Kidney capillary endothelial cell (primary cell): Measurements from ENCODE around the gene PHF21B.

Experiments
- DNase-seq: peaks from one replicate; pipeline ENCODE4 v3.0.0-alpha.2; 2018; ENCODE audit warnings: low spot score

The PHF21B gene

DNA sequence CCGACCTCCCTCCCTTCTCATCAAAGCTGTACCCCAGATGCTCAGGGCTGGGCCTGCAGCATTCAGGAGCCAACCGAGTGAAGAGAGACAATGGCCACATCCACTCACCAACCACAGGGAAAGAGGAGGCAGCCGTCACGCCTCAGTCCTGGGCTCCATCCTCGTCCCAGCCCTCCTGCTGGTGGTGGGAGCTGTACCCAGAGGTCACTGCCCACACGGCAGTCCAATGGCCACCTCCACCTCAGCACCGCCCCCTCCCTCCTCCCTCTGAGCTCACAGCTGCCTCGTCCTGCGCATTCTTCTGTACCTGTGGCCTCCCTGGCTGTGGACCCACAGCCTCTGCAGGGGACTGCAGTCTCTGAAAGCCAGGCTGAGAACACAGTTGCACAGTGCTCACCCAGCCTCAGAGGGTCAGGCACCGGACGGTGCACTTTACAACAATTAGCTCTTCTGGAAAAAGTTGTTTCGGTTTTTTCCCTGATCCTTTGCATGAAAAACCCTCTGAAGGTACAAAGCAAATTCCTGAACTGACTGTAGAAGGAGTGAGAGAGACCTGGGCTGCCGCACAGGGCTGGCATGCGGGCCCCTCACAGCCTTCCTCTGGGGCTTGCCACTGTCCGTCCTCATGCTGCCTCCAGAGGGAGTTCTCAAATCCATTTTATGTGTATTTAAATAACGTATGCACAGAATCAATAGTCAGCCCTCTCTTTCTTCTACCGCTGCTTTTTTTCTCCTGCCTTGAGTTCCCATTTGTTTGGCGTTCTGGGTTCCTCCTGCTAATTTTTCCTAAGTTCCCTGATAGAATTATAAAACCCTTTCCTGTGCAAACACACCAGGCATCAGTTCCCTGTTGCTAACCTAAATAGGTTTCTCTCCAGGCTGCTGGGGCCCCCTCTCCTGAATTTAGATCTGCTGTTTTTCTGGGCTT, 52.7 kb downstream of the PHF21B start:
- DNase-seq = no peak

GRCh38 chr22:44955102-44955501, 54.7 kb downstream of the PHF21B start:
- DNase-seq = no peak

DNA sequence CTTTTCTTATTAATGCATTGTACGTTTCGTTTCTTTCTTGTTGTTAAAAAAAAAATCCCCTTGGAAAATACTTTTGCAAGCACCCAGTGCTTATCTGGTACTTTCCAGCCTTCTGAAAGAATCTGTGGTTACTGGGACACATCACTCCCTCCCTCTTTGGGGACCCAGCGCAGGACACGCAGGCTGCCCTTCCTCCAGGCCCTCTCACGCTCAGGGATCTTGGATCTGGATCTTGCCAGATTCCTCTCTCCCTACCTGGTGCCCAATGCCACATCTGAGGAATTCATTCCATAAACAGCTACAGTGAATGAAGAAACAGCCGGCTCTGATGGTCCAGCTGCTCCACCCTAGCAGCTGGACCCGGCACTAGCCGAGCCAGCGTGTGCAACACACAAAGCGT, 55.7 kb downstream of the PHF21B start:
- no peak for DNase-seq

- DNase-seq = no peak
Observed at GRCh38 chr22:44952863-44953746, 56.7 kb downstream of the PHF21B start.

GRCh38 chr22:44951510-44951816, 58.3 kb downstream of the PHF21B start:
- DNase-seq = no peak

GRCh38 chr22:44950806-44951509, 58.8 kb downstream of the PHF21B start:
- no peak for DNase-seq

GRCh38 chr22:44947846-44948245, 62.0 kb downstream of the PHF21B start:
- no peak for DNase-seq

- DNase-seq = no peak
Observed at GRCh38 chr22:44947049-44947448, 62.8 kb downstream of the PHF21B start.

DNA sequence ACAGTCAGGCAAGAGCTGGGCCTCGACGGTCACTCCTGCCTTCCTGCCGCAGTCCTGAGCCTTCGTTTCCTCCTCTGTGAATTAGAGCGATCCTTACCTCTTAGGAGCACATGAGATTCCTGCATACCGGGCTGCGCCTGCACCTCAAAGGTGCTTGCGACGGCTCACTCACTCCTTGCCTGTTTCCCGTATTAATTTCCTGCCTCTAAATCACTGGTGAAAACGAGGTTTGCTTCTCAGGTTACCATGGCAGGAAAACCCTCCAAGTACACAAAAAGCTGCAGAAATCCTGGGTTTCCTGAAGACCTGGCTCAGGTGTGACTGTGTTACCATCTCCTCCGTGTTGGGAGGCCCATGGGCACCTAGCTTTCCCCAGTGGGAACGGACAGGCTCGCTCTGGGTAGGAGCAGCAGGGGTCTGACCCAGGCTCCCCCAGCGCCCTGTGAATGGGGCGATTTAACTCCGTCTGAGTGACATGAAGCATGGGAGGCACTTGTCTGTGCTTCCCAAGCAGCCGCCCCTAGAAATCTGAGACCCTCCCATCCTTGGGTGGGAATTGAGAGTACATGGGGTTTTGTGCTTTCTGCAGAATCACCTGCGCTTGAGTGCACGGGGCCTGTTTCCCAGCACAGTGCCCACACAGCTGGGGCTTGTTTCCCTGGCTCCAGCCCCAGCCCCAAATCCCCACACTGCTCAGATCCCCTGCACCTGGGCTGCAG, 64.8 kb downstream of the PHF21B start:
- DNase-seq = no peak

DNA sequence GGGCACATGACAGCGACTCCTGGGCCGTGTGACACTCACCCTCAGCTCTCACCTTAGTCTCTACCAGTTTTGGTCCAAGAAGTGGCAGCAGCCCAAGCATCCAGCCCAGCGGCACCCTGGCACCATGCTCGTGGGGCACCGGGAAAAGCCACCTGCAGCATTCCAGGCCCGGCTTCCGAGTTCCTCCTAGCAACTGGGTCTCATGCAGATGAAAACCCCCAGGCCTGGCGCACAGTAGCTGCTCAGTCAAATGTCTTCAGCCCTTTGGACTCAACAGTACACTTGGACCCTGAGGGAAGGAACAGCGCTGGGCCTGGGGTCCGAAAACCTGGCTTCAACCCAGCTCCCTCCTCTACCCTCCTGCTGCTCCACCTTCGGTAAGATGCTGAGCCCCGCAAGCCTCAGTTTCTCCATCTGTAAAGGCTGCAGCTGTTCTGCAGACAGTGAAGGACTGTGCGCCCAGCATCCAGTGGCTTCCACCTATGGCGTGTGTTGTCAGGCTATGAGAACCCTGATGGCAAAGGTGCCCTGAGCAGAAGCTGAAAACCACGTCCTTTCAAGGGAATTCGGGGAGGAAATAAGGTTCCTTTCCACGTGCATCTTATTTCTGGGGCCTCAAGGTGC, 66.0 kb downstream of the PHF21B start:
- DNase-seq = no peak

GRCh38 chr22:44942979-44943700, 66.7 kb downstream of the PHF21B start:
- DNase-seq = no peak

DNA sequence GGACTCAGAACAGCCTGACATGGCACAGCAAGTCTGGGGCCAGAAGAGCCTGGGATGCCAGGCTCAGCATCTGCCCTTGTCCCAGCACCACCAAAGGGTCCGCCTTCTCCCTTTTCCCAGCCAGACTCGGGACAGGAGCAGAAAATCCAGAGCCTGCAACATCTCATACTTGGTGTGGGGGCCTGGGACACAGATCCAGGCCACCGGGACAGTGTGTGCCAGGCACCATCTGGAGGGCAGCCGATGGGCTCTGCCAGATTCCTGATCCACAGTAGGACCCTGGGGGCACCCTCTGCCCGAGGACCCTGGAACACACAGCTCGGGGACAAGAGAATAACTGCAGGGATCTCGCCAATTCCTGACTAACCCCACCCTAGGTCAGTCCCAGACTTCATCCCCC, 67.7 kb downstream of the PHF21B start:
- no peak for DNase-seq

DNA sequence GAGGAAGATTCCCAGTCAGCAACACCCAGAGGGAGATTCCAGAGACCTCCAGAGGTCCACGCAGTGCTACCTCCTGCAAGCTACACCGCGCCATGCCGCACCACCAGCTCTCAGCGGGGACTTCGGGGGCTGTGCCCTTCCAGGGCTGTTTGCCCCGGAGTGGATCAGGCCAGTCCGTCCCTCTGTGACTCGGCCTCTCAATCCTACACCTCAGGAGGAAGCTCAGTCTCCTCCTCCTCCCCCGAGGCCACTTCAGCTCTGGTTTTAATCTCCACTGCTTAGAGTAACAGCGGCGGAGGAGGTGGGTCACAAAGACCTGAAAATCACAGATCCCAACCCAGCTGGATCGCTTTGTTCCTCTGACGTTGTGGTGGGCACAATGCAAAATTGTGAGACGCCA, 68.6 kb downstream of the PHF21B start:
- DNase-seq = no peak

- DNase-seq = no peak
Observed at GRCh38 chr22:44940130-44940529, 69.7 kb downstream of the PHF21B start.

DNA sequence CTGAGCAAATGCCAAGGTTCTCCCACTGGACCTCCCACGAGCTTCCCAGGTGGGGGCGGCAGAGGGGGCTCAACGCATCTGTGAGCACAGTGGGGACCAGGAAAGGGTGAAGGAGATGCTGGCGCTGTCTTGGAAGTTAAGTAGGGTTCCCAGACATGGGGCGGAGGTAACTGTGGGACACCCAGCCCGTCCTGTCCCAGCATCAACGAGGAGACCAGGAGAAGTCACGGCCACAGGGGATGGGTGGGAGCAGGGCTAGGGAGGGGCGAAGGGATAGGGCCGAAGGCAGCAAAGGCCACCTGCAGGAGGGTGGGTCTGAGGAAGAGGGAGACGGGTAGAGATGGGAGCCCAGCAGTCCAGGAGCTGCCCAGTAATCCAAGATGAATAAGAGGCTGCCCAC, 70.4 kb downstream of the PHF21B start:
- no peak for DNase-seq

- no peak for DNase-seq
Observed at GRCh38 chr22:44938886-44939285, 70.9 kb downstream of the PHF21B start.

DNA sequence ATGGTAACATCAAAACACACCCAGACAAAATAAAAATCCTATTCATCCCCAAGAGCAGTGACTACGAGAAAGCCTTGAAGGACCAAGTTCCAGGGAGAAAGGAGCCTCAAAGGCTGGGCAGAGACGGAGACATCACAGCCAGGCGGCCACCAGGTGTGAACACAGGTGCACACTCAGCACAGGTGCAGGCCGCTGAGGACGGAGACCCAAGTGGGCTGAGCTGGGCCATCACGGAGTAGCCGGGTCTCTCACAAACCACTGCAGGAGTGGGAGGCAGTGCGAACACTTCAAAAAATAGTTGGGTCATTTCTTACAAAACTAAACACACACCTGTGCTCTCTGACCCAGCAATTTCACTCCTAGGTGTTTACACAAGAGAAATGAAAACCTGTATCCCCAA, 72.6 kb downstream of the PHF21B start:
- DNase-seq = no peak

- DNase-seq = no peak
Observed at GRCh38 chr22:44936201-44936600, 73.6 kb downstream of the PHF21B start.

DNA sequence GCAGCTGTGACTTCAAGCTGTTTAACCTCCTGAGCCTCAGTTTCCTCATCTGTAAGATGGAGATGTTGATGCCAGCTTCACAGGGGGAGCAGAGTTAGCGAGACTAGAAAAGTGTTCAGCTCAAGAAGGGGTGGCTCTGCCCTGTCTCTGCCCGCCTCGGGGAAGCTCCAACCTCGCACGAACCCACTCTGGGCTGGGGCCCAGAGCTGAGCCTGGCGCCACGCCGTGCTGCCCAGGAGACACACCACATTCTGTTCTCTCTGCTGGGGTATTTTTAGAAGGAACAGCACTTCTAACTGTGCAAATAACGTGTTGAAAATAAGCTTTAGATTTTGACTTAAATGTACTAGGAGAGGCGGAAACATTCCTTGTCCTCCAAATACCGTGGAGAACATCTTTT, 74.1 kb downstream of the PHF21B start:
- DNase-seq = no peak

DNA sequence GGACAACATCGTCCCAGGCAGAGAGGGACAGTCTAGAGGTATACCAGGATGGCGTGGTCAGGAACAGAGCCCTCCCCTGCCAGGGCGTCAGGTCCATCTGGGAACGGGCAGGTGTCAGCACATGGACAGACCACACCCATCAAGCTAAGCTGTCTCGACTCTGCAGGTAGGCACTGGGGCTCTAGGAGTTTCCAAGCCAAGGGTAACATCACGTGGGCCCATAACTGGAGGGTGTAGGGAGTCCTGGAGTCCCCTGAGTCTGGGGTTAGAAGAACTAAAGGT, 75.4 kb downstream of the PHF21B start:
- DNase-seq = no peak
